Prostate gland (tissue), 2 donors: ENCODE results near the gene UGT1A6. TPM values are rescaled to one million over a fixed set of nuclear protein-coding genes. Genes with fewer than 3 reads are reported as not detected.

Experiments used
- DNase-seq: peaks from one replicate; pipeline ENCODE4 v3.0.0-alpha.2; 2019; ENCODE audit warnings: low spot score
- H3K27ac ChIP-seq, 2 donors: fragments of 200-600 bp; sonication (generic); 2 replicates each; pipeline ENCODE4 v1.5.1; 2017 to 2019
- H3K27me3 ChIP-seq: fragments of 200-600 bp; sonication (generic); replicated peaks from 2 replicates; pipeline ENCODE4 v1.5.1; 2019; ENCODE audit not compliant: insufficient read depth
- H3K36me3 ChIP-seq, 2 donors: fragments of 200-600 bp; sonication (generic); 1 replicate in 1 of 2; 2 replicates in 1 of 2; pipeline versions ENCODE4 v1.5.1 to v1.8.1; 2017 to 2019
- H3K4me1 ChIP-seq: fragments of 200-600 bp; sonication (generic); replicated peaks from 2 replicates; pipeline ENCODE4 v1.5.1; 2019
- H3K4me3 ChIP-seq, 2 donors: fragments of 200-600 bp; sonication (generic); 2 replicates each; pipeline ENCODE4 v1.5.1; 2017 to 2019
- H3K9me3 ChIP-seq: fragments of 200-600 bp; sonication (generic); 2 replicates; pipeline ENCODE4 v1.5.1; 2017
- CTCF ChIP-seq, 4 experiments: fragments of 200-600 bp in 2 of 4; fragments of 450-650 bp in 2 of 4; sonication (generic) in 2 of 4; IDR thresholded peaks; 1 replicate in 3 of 4; 2 replicates in 1 of 4; pipeline ENCODE4 v1.5.1; 2016 to 2019; ENCODE audit warnings: antibody characterized with exemption in 4 of 4, mild to moderate bottlenecking in 2 of 4, moderate library complexity in 2 of 4
- POLR2A ChIP-seq: fragments of 450-650 bp; IDR thresholded peaks from one replicate; pipeline ENCODE4 v1.6.1; 2016; ENCODE audit warnings: antibody characterized with exemption, mild to moderate bottlenecking
- POLR2AphosphoS5 ChIP-seq: sonication (generic); formaldehyde crosslinking; IDR thresholded peaks from one replicate; pipeline ENCODE4 v1.6.1; 2017; ENCODE audit warnings: antibody characterized with exemption
- WGBS: methylation state at CpG from one replicate; pipeline ENCODE4 v1.1.5; 2018; 5-methylcytosine and 5-hydroxymethylcytosine counted together
- intact Hi-C: fragments of 100-400 bp; cut with DNase I; formaldehyde crosslinking; loops from one replicate; pipeline ENCODE4 v1.14.2; 2022
- total RNA-seq, 2 donors: library from RNA; depleted of rRNA; stranded (reverse); fragments of >200 nt; gene quantifications; one replicate each; pipeline ENCODE4 v1.1.0, GENCODE V29; 2016

Gene UGT1A6
- total RNA-seq, 2 donors from 2014 or later: 0.85 to 6.6 TPM

- H3K4me3 ChIP-seq: no peak overlapping the region
- H3K27me3 ChIP-seq: no peaks in the 10 kb centered on the region
- no peaks in the 10 kb centered on the region for H3K9me3 ChIP-seq
- TF ChIP-seq POLR2AphosphoS5 (no peak), POLR2A (no peak)
- H3K36me3 ChIP-seq: no peaks in the 10 kb centered on the region
- no peak for DNase-seq
- intact Hi-C loops: no loop called here
- 78% methylated on average over 12 of the region's 12 CpGs for WGBS
- H3K27ac ChIP-seq: no peak overlapping the region
- H3K4me1 ChIP-seq: no peaks in the 10 kb centered on the region
Measured at GRCh38 chr2:233807215-233807865, 114.7 kb downstream of the UGT1A6 start.

GRCh38 chr2:233807966-233808935, 115.6 kb downstream of the UGT1A6 start:
- Histone ChIP-seq H3K4me3 (no peak overlapping the region), H3K36me3 (no peaks in the 10 kb centered on the region), H3K9me3 (no peaks in the 10 kb centered on the region), H3K27me3 (no peaks in the 10 kb centered on the region), H3K4me1 (no peaks in the 10 kb centered on the region), H3K27ac (no peak overlapping the region)
- intact Hi-C loops: no loop called here
- no peak for DNase-seq
- 75% methylated on average over 10 of the region's 10 CpGs for WGBS
- no peak for TF ChIP-seq POLR2AphosphoS5

GRCh38 chr2:233810385-233810784, 117.7 kb downstream of the UGT1A6 start:
- intact Hi-C loops: no loop called here
- Histone ChIP-seq H3K27ac (no peak overlapping the region), H3K27me3 (no peaks in the 10 kb centered on the region), H3K4me3 (no peak overlapping the region), H3K9me3 (no peaks in the 10 kb centered on the region), H3K4me1 (no peaks in the 10 kb centered on the region), H3K36me3 (no peaks in the 10 kb centered on the region)
- TF ChIP-seq POLR2AphosphoS5 (no peak), POLR2A (no peak), CTCF (IDR thresholded peaks at IDR 0.05) (no peak)
- DNase-seq: no peak
- 88% methylated on average over 6 of the region's 6 CpGs for WGBS

GRCh38 chr2:233811087-233811486, 118.4 kb downstream of the UGT1A6 start:
- no peak overlapping the region for H3K4me3 ChIP-seq
- H3K9me3 ChIP-seq: no peaks in the 10 kb centered on the region
- 86% methylated on average over 4 of the region's 4 CpGs for WGBS
- DNase-seq: no peak
- intact Hi-C loops: no loop called here
- no peaks in the 10 kb centered on the region for H3K36me3 ChIP-seq
- no peaks in the 10 kb centered on the region for H3K27me3 ChIP-seq
- TF ChIP-seq POLR2A (no peak), POLR2AphosphoS5 (no peak), CTCF (IDR thresholded peaks at IDR 0.05) (no peak)
- H3K27ac ChIP-seq: no peak overlapping the region
- H3K4me1 ChIP-seq: no peaks in the 10 kb centered on the region

GRCh38 chr2:233811732-233812131, 119.0 kb downstream of the UGT1A6 start:
- TF ChIP-seq POLR2A (no peak), CTCF (IDR thresholded peaks at IDR 0.05) (no peak), POLR2AphosphoS5 (no peak)
- H3K27ac ChIP-seq: no peak overlapping the region
- no peak for DNase-seq

More at GRCh38 chr2:233811732-233812131, 119.0 kb downstream of the UGT1A6 start:
- 91% methylated on average over 8 of the region's 8 CpGs for WGBS
- intact Hi-C loops: no loop called here
- no peak overlapping the region for H3K4me3 ChIP-seq
- no peaks in the 10 kb centered on the region for H3K4me1 ChIP-seq
- no peaks in the 10 kb centered on the region for H3K36me3 ChIP-seq
- H3K27me3 ChIP-seq: no peaks in the 10 kb centered on the region
- H3K9me3 ChIP-seq: no peaks in the 10 kb centered on the region
